Measurements from ENCODE around the gene EPS15. TPM values are rescaled to one million over a fixed set of nuclear protein-coding genes. Genes with fewer than 3 reads are reported as not detected.
A peak's percentile ranks its signal among the peaks of the same experiment; 100 is the strongest.
"Not testable (repeated sequence)": the region's sequence is repeated elsewhere in the genome, so short reads cannot be mapped to it uniquely, and the experiment has no call there.

EPS15 gene
- total and polyA plus RNA-seq, 9 of the 15 experiments (the other 6 are each of a cell fraction or from before 2014, with no cell fraction given) = 23.1 to 69.0 (median 41.7) TPM

DNA sequence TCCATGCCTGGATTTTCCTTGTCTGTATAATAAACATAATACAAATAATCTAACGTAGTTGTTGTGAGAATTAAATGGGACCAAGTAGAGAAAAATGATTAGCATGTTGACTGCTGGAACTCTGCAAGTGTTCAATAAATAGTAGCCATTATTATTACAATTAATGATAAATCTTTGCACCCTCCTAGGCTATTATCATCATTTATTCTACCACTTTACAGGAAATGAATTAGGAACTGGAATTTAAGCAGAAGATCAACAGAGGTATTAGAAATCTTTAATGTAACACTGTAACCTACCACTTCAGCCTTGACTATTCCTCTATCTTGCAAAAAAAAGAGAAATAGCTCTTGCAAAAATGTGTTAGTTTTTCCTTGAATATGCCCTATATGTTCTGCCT, 126.8 kb downstream of the EPS15 start (continued):
- TF ChIP-seq, protein P1, sequence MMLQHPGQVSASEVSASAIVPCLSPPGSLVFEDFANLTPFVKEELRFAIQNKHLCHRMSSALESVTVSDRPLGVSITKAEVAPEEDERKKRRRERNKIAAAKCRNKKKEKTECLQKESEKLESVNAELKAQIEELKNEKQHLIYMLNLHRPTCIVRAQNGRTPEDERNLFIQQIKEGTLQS (IDR thresholded peaks at IDR 0.05) = no peak
- TF ChIP-seq, protein P1 (CRISPR knock-in tag; conservative IDR thresholded peaks at IDR 0.05) = no peak
- no peak for TF ChIP-seq SP2 (IDR thresholded peaks at IDR 0.05; ENCODE audit: extremely low read depth, low read depth, low read length, poor library complexity, severe bottlenecking)

DNA sequence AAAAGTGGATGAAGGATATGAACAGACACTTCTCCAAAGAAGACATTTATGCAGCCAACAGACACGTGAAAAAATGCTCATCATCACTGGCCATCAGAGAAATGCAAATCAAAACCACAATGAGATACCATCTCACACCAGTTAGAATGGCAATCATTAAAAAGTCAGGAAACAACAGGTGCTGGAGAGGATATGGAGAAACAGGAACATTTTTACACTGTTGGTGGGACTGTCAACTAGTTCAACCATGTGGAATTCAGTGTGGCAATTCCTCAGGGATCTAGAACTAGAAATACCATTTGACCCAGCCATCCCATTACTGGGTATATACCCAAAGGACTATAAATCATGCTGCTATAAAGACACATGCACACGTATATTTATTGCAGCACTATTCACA, 128.4 kb downstream of the EPS15 start:
- intact Hi-C loops (cut with micrococcal nuclease); in situ Hi-C loops (cut with MboI); H3K4me1 ChIP-seq (replicated peaks in 1 of 2; ENCODE audit: control insufficient read depth in 2 of 2, insufficient read depth in 2 of 2, low read length in 2 of 2); H3K9me3 ChIP-seq (replicated peaks; ENCODE audit: control insufficient read depth, insufficient read depth, low read depth, low read length); H3K9ac ChIP-seq (ENCODE audit: insufficient read depth in 1 of 2, low read depth in 2 of 2, low read length in 2 of 2); H3K27ac ChIP-seq (ENCODE audit: extremely low read depth, low read depth, low read length); H3K9me1 ChIP-seq (ENCODE audit: control insufficient read depth, insufficient read depth, low read length); H3K4me2 ChIP-seq (ENCODE audit: insufficient read depth, low read length); FAIRE-seq; H3K79me2 ChIP-seq (ENCODE audit: control insufficient read depth, insufficient read depth, low read length); DNase-seq (ENCODE audit: extremely low read depth in 1 of 4, low spot score in 3 of 4); CTCF ChIA-PET (ENCODE audit: low intra/inter-chr PET ratio); POLR2A ChIA-PET; H3K4me3 ChIP-seq; H4K20me1 ChIP-seq (replicated peaks; ENCODE audit: control insufficient read depth, insufficient read depth, low read length); H3K27me3 ChIP-seq (ENCODE audit: control insufficient read depth in 2 of 2, insufficient read depth in 2 of 2, low read length in 2 of 2); H2AFZ ChIP-seq (ENCODE audit: low read depth, low read length); ATAC-seq; BruUV-seq (replicated peaks): not testable (repeated sequence)
- no CpG with 5 or more reads among the region's 2 CpGs for WGBS (ENCODE audit: insufficient coverage, low coverage, missing lambda C conversion rate)
- TF ChIP-seq ZNF184 (CRISPR knock-in tag; IDR thresholded peaks at IDR 0.05) (0 out of 2 replicates have a peak, but pooled peaks have one; percentile 63), ZNF764 (CRISPR knock-in tag; IDR thresholded peaks at IDR 0.05; ENCODE audit: low read depth) (0 out of 2 replicates have a peak, but pooled peaks have one; percentile 33)
- peaks cover 20% of the 10 kb centered on the region for H3K36me3 ChIP-seq (ENCODE audit: control insufficient read depth, insufficient read depth, low read length)

Data from K562 (cell line).